ENCODE data around the gene UGT8.

Gene UGT8

DNA sequence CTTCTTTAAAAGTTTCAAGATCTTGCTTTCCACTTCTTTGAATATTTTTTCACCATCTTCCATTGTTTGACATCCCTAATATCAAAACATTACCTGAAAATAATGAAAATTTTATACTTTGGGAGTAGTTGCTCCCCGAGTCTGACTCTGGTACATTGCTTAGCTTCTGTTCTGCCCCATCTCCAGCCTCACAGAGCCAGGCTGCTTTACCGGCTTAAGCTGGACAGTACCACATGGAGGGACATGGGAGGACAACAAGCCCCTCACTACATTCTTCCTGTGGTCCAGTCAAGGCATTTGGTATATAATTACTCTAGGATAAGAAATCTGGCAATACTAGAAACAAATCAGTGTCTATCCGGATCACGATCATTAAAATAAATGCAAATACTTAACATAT lies 60.2 kb downstream of the UGT8 start:
- peaks cover 3% of the 10 kb centered on the region; the same call in 1 of the 2 replicates for H3K4me1 ChIP-seq (ENCODE audit: control insufficient read depth, insufficient read depth, low read length)
- no peak overlapping the region for H3K4me3 ChIP-seq (ENCODE audit: low read depth, low read length)
- no peaks in the 10 kb centered on the region for H3K36me3 ChIP-seq (ENCODE audit: control insufficient read depth in 2 of 2, insufficient read depth in 1 of 2, low read length in 2 of 2)
- H3K9me3 ChIP-seq (ENCODE audit: control insufficient read depth, insufficient read depth, low read depth, low read length): no peaks in the 10 kb centered on the region
- TF ChIP-seq ZNF324 (tag by site-specific recombination; IDR thresholded peaks at IDR 0.05) (no peak), HOXC10 (CRISPR knock-in tag; IDR thresholded peaks at IDR 0.05) (no peak), ZNF398 (tag by site-specific recombination; IDR thresholded peaks at IDR 0.05) (no peak), KLF1 (tag by site-specific recombination; IDR thresholded peaks at IDR 0.05) (no peak), ZNF23 (tag by site-specific recombination; IDR thresholded peaks at IDR 0.05; ENCODE audit: borderline replicate concordance) (no peak), PRDM6 (tag by site-specific recombination; IDR thresholded peaks at IDR 0.05) (no peak), ZNF670 (tag by site-specific recombination; IDR thresholded peaks at IDR 0.05; ENCODE audit: low read depth) (no peak)
- TF ChIP-seq, protein P1, sequence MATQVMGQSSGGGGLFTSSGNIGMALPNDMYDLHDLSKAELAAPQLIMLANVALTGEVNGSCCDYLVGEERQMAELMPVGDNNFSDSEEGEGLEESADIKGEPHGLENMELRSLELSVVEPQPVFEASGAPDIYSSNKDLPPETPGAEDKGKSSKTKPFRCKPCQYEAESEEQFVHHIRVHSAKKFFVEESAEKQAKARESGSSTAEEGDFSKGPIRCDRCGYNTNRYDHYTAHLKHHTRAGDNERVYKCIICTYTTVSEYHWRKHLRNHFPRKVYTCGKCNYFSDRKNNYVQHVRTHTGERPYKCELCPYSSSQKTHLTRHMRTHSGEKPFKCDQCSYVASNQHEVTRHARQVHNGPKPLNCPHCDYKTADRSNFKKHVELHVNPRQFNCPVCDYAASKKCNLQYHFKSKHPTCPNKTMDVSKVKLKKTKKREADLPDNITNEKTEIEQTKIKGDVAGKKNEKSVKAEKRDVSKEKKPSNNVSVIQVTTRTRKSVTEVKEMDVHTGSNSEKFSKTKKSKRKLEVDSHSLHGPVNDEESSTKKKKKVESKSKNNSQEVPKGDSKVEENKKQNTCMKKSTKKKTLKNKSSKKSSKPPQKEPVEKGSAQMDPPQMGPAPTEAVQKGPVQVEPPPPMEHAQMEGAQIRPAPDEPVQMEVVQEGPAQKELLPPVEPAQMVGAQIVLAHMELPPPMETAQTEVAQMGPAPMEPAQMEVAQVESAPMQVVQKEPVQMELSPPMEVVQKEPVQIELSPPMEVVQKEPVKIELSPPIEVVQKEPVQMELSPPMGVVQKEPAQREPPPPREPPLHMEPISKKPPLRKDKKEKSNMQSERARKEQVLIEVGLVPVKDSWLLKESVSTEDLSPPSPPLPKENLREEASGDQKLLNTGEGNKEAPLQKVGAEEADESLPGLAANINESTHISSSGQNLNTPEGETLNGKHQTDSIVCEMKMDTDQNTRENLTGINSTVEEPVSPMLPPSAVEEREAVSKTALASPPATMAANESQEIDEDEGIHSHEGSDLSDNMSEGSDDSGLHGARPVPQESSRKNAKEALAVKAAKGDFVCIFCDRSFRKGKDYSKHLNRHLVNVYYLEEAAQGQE (tag by site-specific recombination; IDR thresholded peaks at IDR 0.05): no peak
- ChIA-PET CTCF (interaction anchor here (0.6 to 1.9 kb wide), 11 partner anchors 13 to 1381 kb away, joined by 3 to 10 read pairs (median 3); no protein-coding TSS in a partner anchor), POLR2A (no interaction called here)
- no peak overlapping the region for H3K27ac ChIP-seq (ENCODE audit: extremely low read depth, low read depth, low read length)

DNA sequence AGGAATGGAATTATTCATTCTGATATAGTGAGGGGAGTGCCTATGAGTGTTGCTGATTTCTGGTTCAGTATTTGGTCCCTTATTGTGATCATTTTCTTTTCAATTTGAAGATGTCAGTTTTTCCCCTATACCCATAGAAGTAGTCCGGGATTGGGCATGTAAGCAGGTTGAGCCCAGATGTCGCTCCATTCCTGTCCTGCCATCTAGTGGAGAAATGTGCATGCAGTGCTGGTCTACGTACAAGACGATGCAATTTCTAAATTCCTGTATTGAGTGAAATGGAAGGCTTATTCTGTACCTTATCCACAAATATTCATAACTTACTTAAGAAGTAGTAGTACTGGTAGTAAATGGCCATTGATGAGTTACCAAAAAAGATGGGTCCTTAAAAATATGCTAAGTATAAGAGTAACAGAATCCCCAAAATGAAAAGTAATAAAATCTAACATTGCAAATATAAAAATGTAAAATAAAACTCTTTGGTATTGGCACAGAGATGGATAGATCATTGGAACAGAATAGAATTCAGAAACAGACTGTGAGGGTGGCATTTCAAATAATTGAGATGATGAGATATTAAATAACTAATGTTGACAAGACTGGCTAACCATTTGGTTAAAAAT lies 60.9 kb downstream of the UGT8 start:
- Histone ChIP-seq H3K9me3 (ENCODE audit: control insufficient read depth, insufficient read depth, low read depth, low read length) (no peaks in the 10 kb centered on the region), H3K4me1 (ENCODE audit: control insufficient read depth, insufficient read depth, low read length) (peaks cover 3% of the 10 kb centered on the region; the same call in 1 of the 2 replicates), H3K4me3 (ENCODE audit: low read depth, low read length) (no peak overlapping the region), H3K27ac (ENCODE audit: extremely low read depth, low read depth, low read length) (no peak overlapping the region), H3K36me3 (ENCODE audit: control insufficient read depth in 2 of 2, insufficient read depth in 1 of 2, low read length in 2 of 2) (no peaks in the 10 kb centered on the region)
- ChIA-PET POLR2A (no interaction called here), CTCF (interaction anchor here (0.6 to 1.9 kb wide), 13 partner anchors 14 to 1382 kb away, joined by 3 to 10 read pairs (median 3); no protein-coding TSS in a partner anchor)
- TF ChIP-seq CTCF (tag by site-specific recombination; IDR thresholded peaks at IDR 0.05): peak; percentile 54
- peak; percentile 72 for TF ChIP-seq ZNF654 (tag by site-specific recombination; IDR thresholded peaks at IDR 0.05; ENCODE audit: low read depth)
- no peak for TF ChIP-seq PATZ1 (tag by site-specific recombination; IDR thresholded peaks at IDR 0.05)

Data from HEK293 (cell line).